H1 (cell line): Measurements from ENCODE around the gene RSBN1. TPM values are rescaled to one million over a fixed set of nuclear protein-coding genes. Genes with fewer than 3 reads are reported as not detected.

Source experiments
- CREB1 ChIP-seq: IDR thresholded peaks from 2 replicates; pipeline ENCODE4 v1.6.1; 2012; ENCODE audit warnings: inconsistent platforms
- GABPA ChIP-seq: IDR thresholded peaks from 2 replicates; pipeline ENCODE4 v1.6.1; 2011; ENCODE audit warnings: mild to moderate bottlenecking, low read length, moderate library complexity, borderline replicate concordance; ENCODE audit not compliant: insufficient read depth
- SIX5 ChIP-seq: IDR thresholded peaks from 2 replicates; pipeline ENCODE4 v1.6.1; 2011; ENCODE audit warnings: mild to moderate bottlenecking, low read depth, low read length
- SP2 ChIP-seq: IDR thresholded peaks from 2 replicates; pipeline ENCODE4 v1.6.1; 2012; ENCODE audit warnings: mild to moderate bottlenecking, low read length, inconsistent platforms
- USF2 ChIP-seq: IDR thresholded peaks from 2 replicates; pipeline ENCODE4 v1.6.1; 2011; ENCODE audit warnings: low read length, improper control_type of control experiment
- polyA plus RNA-seq, 7 experiments: library from polyadenylated mRNA; depleted of rRNA in 3 of 7; stranded (reverse) in 5 of 7; unstranded in 2 of 7; fragments of >200 nt in 5 of 7; fragments of 200-250 nt in 2 of 7; gene quantifications; 1 replicate in 5 of 7; 2 replicates in 1 of 7; 4 replicates in 1 of 7; pipeline versions ENCODE4 v1.2.1 to v1.2.3, GENCODE V29; 2011 to 2013; ENCODE audit warnings: missing spikeins in 2 of 7, mixed read lengths in 2 of 7
- total RNA-seq: library from RNA; stranded (reverse); fragmentation: NEBNext Ultra II Directional; extraction: Animal tissue kit (Norgen Biotek cat#: 25700); gene quantifications from 2 replicates; pipeline ENCODE4 v1.2.1, GENCODE V29; 2021

The RSBN1 gene
- total and polyA plus RNA-seq, 2 of the 8 experiments (the other 6 are each of a cell fraction or from before 2014, with no cell fraction given), result 4.2 to 17.6 TPM

GRCh38 chr1:113830039-113830438 lies 17.8 kb upstream of the RSBN1 start (continued):
- TF ChIP-seq USF2, result no peak
- no peak for TF ChIP-seq CREB1
- no peak for TF ChIP-seq SP2
- TF ChIP-seq SIX5, result no peak
- TF ChIP-seq GABPA, result no peak
